ENCODE results near the gene PRKCH.

DNA sequence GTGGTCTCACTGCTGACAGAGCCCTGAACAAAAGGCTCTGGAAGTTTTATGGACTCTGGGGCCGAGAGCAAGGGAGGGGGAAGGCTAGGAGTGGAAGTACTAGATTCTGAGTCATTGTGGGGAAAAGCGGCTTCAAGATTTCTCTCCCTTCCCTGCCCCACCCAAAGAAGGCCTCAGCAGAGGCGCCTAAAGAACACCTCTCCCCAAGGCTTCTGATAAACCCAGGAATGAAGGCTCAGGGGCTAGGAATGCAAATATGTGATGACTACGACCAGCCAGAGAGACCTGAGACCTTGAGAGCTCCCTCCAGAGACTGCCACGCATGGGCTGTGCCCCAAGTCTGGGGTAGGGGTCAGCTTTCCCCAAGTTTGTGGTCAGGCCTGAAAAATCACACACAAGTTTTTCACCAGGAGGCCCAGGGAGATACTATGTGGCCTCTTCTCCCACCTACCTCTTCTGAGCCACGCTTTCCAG is 243.3 kb downstream of the PRKCH start:
- no peak for TF ChIP-seq POLR2A (IDR thresholded peaks at IDR 0.05)
- TF ChIP-seq, protein P1, sequence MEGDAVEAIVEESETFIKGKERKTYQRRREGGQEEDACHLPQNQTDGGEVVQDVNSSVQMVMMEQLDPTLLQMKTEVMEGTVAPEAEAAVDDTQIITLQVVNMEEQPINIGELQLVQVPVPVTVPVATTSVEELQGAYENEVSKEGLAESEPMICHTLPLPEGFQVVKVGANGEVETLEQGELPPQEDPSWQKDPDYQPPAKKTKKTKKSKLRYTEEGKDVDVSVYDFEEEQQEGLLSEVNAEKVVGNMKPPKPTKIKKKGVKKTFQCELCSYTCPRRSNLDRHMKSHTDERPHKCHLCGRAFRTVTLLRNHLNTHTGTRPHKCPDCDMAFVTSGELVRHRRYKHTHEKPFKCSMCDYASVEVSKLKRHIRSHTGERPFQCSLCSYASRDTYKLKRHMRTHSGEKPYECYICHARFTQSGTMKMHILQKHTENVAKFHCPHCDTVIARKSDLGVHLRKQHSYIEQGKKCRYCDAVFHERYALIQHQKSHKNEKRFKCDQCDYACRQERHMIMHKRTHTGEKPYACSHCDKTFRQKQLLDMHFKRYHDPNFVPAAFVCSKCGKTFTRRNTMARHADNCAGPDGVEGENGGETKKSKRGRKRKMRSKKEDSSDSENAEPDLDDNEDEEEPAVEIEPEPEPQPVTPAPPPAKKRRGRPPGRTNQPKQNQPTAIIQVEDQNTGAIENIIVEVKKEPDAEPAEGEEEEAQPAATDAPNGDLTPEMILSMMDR (IDR thresholded peaks at IDR 0.05): no peak
